ENCODE measurements around the gene GPR37L1. TPM values are rescaled to one million over a fixed set of nuclear protein-coding genes. Genes with fewer than 3 reads are reported as not detected.

The GPR37L1 gene
- total and polyA plus RNA-seq, 2 of the 8 experiments (the other 6 are each of a cell fraction or from before 2014, with no cell fraction given), result 0.13 to 0.23 TPM

DNA sequence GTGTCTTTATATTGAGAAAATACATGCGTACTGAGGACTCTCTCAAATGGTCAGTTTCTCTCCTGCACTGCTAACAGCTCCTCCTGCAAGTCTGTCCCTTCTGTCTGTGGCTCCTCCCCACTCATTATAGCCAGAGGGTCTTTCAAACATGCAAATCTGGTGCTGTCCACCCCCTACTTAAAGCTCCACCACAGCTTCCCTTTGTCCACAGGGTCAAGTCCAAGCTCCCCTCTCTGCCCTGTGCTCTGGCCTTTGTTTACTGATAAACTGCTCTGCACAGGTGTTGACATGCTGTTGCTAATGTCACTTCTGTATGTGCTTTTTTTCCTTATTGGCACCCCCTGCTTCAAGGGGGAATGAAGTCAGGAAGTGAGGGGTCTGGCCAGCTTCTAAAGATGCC, 47.7 kb upstream of the GPR37L1 start (continued):
- TF ChIP-seq SRF (IDR thresholded peaks at IDR 0.05; ENCODE audit: low read depth, low read length) (no peak), CHD2 (IDR thresholded peaks at IDR 0.05; ENCODE audit: low read length) (no peak), CEBPB (IDR thresholded peaks at IDR 0.05; ENCODE audit: low read depth, low read length) (no peak), POU5F1 (IDR thresholded peaks at IDR 0.05; ENCODE audit: low read depth, low read length) (no peak), SP1 (IDR thresholded peaks at IDR 0.05; ENCODE audit: low read depth, low read length) (no peak), PHF8 (conservative IDR thresholded peaks at IDR 0.05; ENCODE audit: low read depth, low read length) (no peak)
